IMR-90 (cell line): ENCODE results near the gene BTBD2. TPM values are rescaled to one million over a fixed set of nuclear protein-coding genes. Genes with fewer than 3 reads are reported as not detected.

Source experiments
- ATAC-seq: fragments of 200-7000 bp; cut with Tn5 transposase; 2 replicates; pipeline ENCODE4 v1.9.1; 2020; ENCODE audit warnings: low read depth, mild to moderate bottlenecking, moderate library complexity
- BruUV-seq: library from RNA; stranded (reverse); fragments of 400-500 nt; replicated peaks from 2 replicates; lab custom pipeline; 2021; lab: Mats Ljungman, UMichigan
- CTCF ChIA-PET: fragments of 300-600 bp; formaldehyde crosslinking; extraction: SDS; loops from one replicate; lab custom pipeline; 2021; ENCODE audit warnings: antibody characterized with exemption; lab: Yijun Ruan, JAX
- POLR2A ChIA-PET: fragments of 300-600 bp; sonication (Branson Sonifier 250); formaldehyde crosslinking; loops from one replicate; lab custom pipeline; 2022; ENCODE audit warnings: antibody characterized with exemption; ENCODE audit not compliant: unreplicated experiment; lab: Charles Lee
- DNase-seq: peaks from one replicate; pipeline ENCODE4 v3.0.0; 2013
- H2AFZ ChIP-seq: replicated peaks from 2 replicates; pipeline ENCODE3; 2013; ENCODE audit warnings: low read length, mild to moderate bottlenecking; ENCODE audit not compliant: poor library complexity
- H2AK5ac ChIP-seq: 2 replicates; pipeline ENCODE4 v1.6.1; 2013; ENCODE audit warnings: low read depth, low read length, inconsistent platforms
- H2AK9ac ChIP-seq: replicated peaks from 2 replicates; pipeline ENCODE3; 2013; ENCODE audit warnings: mild to moderate bottlenecking, low read depth, low read length, moderate library complexity; ENCODE audit not compliant: poor library complexity
- H2BK120ac ChIP-seq: 2 replicates; pipeline ENCODE4 v1.6.1; 2013; ENCODE audit warnings: low read depth, low read length, inconsistent platforms
- H2BK15ac ChIP-seq: 3 replicates; pipeline ENCODE4 v1.6.1; 2013; ENCODE audit warnings: low read depth, low read length, inconsistent platforms
- H2BK20ac ChIP-seq: 2 replicates; pipeline ENCODE4 v1.6.1; 2013; ENCODE audit warnings: low read depth, mild to moderate bottlenecking, inconsistent platforms, low read length, moderate library complexity
- H2BK5ac ChIP-seq: 2 replicates; pipeline ENCODE4 v1.6.1; 2013; ENCODE audit warnings: mild to moderate bottlenecking, low read depth, low read length, inconsistent platforms; ENCODE audit not compliant: poor library complexity, severe bottlenecking
- H3K14ac ChIP-seq: replicated peaks from 2 replicates; pipeline ENCODE4 v1.6.1; 2013; ENCODE audit warnings: low read depth, low read length, inconsistent platforms
- H3K18ac ChIP-seq: 2 replicates; pipeline ENCODE4 v1.6.1; 2013; ENCODE audit warnings: low read depth, low read length, control low read depth
- H3K23ac ChIP-seq: 2 replicates; pipeline ENCODE4 v1.6.1; 2013; ENCODE audit warnings: low read depth, low read length, inconsistent platforms
- H3K27ac ChIP-seq: 2 replicates; pipeline ENCODE4 v1.5.1; 2013; ENCODE audit warnings: mild to moderate bottlenecking, control low read depth, low read length; ENCODE audit not compliant: insufficient read depth
- H3K27me3 ChIP-seq: 2 replicates; pipeline ENCODE4 v1.6.1; 2013; ENCODE audit warnings: low read length; ENCODE audit not compliant: control insufficient read depth, insufficient read depth
- H3K36me3 ChIP-seq: 2 replicates; pipeline ENCODE4 v1.6.1; 2013; ENCODE audit warnings: low read length, mixed read lengths; ENCODE audit not compliant: control insufficient read depth, insufficient read depth
- H3K4ac ChIP-seq: 2 replicates; pipeline ENCODE4 v1.6.1; 2013; ENCODE audit warnings: low read depth, low read length, inconsistent platforms
- H3K4me1 ChIP-seq: 2 replicates; pipeline ENCODE4 v1.6.1; 2013; ENCODE audit warnings: low read length, mixed read lengths; ENCODE audit not compliant: control insufficient read depth, insufficient read depth
- H3K4me2 ChIP-seq: 2 replicates; pipeline ENCODE4 v1.6.1; 2013; ENCODE audit warnings: low read depth, mild to moderate bottlenecking, control low read depth, low read length, moderate library complexity
- H3K4me3 ChIP-seq: 2 replicates; pipeline ENCODE4 v1.5.1; 2013; ENCODE audit warnings: low read depth, mild to moderate bottlenecking, control low read depth, low read length, moderate library complexity; ENCODE audit not compliant: insufficient read depth
- H3K56ac ChIP-seq: 2 replicates; pipeline ENCODE4 v1.6.1; 2013; ENCODE audit warnings: low read length, inconsistent platforms; ENCODE audit not compliant: insufficient read depth; ENCODE audit errors: extremely low read depth
- H3K79me1 ChIP-seq, 2 experiments: 2 replicates each; pipeline ENCODE4 v1.6.1; 2013; ENCODE audit warnings: low read length in 2 of 2, inconsistent platforms in 1 of 2, low read depth in 1 of 2
- H3K9ac ChIP-seq: 2 replicates; pipeline ENCODE4 v1.6.1; 2013; ENCODE audit warnings: low read depth, low read length, control low read depth
- H3K9me1 ChIP-seq: 2 replicates; pipeline ENCODE4 v1.6.1; 2013; ENCODE audit warnings: low read length, inconsistent platforms; ENCODE audit not compliant: insufficient read depth
- H3K9me3 ChIP-seq: 2 replicates; pipeline ENCODE4 v1.6.1; 2013; ENCODE audit warnings: low read length; ENCODE audit not compliant: control insufficient read depth, insufficient read depth
- H4K20me1 ChIP-seq: 2 replicates; pipeline ENCODE4 v1.6.1; 2013; ENCODE audit warnings: low read length, inconsistent platforms; ENCODE audit not compliant: insufficient read depth
- H4K5ac ChIP-seq: 2 replicates; pipeline ENCODE4 v1.6.1; 2013; ENCODE audit warnings: mild to moderate bottlenecking, low read depth, low read length, control low read depth
- H4K8ac ChIP-seq, 2 experiments: 2 replicates each; pipeline ENCODE4 v1.6.1; 2013; ENCODE audit warnings: low read depth in 2 of 2, low read length in 2 of 2, control low read depth in 1 of 2, inconsistent platforms in 1 of 2
- H4K91ac ChIP-seq: 2 replicates; pipeline ENCODE4 v1.6.1; 2013; ENCODE audit warnings: low read depth, low read length, inconsistent platforms; ENCODE audit not compliant: insufficient read depth
- BHLHE40 ChIP-seq: fragments of 150-350 bp; IDR thresholded peaks from 2 replicates; pipeline ENCODE4 v1.6.1; 2016; ENCODE audit warnings: mild to moderate bottlenecking, low read depth, low read length
- CEBPB ChIP-seq: IDR thresholded peaks from 2 replicates; pipeline ENCODE4 v1.6.1; 2012; ENCODE audit warnings: low read depth, low read length, improper control_type of control experiment
- CHD1 ChIP-seq: IDR thresholded peaks from 2 replicates; pipeline ENCODE4 v1.6.1; 2012; ENCODE audit warnings: low read depth, low read length, improper control_type of control experiment
- FOS ChIP-seq: fragments of 150-350 bp; IDR thresholded peaks from 2 replicates; pipeline ENCODE4 v1.6.1; 2016; ENCODE audit warnings: low read depth, low read length
- MAFK ChIP-seq: IDR thresholded peaks from 2 replicates; pipeline ENCODE4 v1.6.1; 2012; ENCODE audit warnings: low read depth, low read length, improper control_type of control experiment
- MAZ ChIP-seq: IDR thresholded peaks from 2 replicates; pipeline ENCODE4 v1.6.1; 2012; ENCODE audit warnings: low read depth, mild to moderate bottlenecking, low read length, improper control_type of control experiment, moderate library complexity, borderline replicate concordance
- MXI1 ChIP-seq: IDR thresholded peaks from 2 replicates; pipeline ENCODE4 v1.6.1; 2012; ENCODE audit warnings: low read depth, mild to moderate bottlenecking, low read length, moderate library complexity, borderline replicate concordance
- NFE2L2 ChIP-seq: fragments of 150-350 bp; IDR thresholded peaks from 2 replicates; pipeline ENCODE4 v1.6.1; 2016; ENCODE audit warnings: low read depth, mild to moderate bottlenecking, low read length
- POLR2A ChIP-seq: IDR thresholded peaks from 2 replicates; pipeline ENCODE4 v1.6.1; 2012; ENCODE audit warnings: mild to moderate bottlenecking, low read depth, low read length
- RAD21 ChIP-seq: IDR thresholded peaks from 2 replicates; pipeline ENCODE4 v1.6.1; 2012; ENCODE audit warnings: low read length, improper control_type of control experiment
- RFX5 ChIP-seq: IDR thresholded peaks from 2 replicates; pipeline ENCODE4 v1.8.0; 2012; ENCODE audit warnings: low read depth, mild to moderate bottlenecking, low read length, moderate library complexity
- USF2 ChIP-seq: fragments of 150-350 bp; IDR thresholded peaks from 2 replicates; pipeline ENCODE4 v1.6.1; 2017; ENCODE audit warnings: mild to moderate bottlenecking, antibody characterized with exemption, low read length, low read depth
- WGBS, 2 experiments: methylation state at CpG; one replicate each; pipeline versions ENCODE4 v1.1.5 to v1.1.7; 2013; ENCODE audit warnings: missing lambda C conversion rate in 2 of 2; ENCODE audit not compliant: insufficient read length in 1 of 2; ENCODE audit errors: extremely low coverage in 2 of 2; 5-methylcytosine and 5-hydroxymethylcytosine counted together
- dilution Hi-C: fragments of 300-500 bp; cut with HindIII; formaldehyde crosslinking; loops from one replicate; pipeline ENCODE4 v1.14.3; 2018; ENCODE audit warnings: low sequenced_read_pairs; ENCODE audit not compliant: unreplicated experiment
- in situ Hi-C: fragments of 300-500 bp; cut with MboI; formaldehyde crosslinking; loops from 3 replicates; pipeline ENCODE4 v1.14.3; 2019; ENCODE audit warnings: low sequenced_read_pairs, inconsistent platforms, mixed read lengths
- intact Hi-C: fragments of 100-400 bp; cut with micrococcal nuclease; formaldehyde crosslinking; loops from 2 replicates; pipeline ENCODE4 v1.10.0; 2022
- polyA plus RNA-seq, 3 experiments: library from polyadenylated mRNA; depleted of rRNA; stranded (reverse); fragments of >200 nt; gene quantifications; 2 replicates each; pipeline ENCODE4 v1.2.3, GENCODE V29; 2012; ENCODE audit warnings: low replicate concordance in 1 of 3
- total RNA-seq: library from RNA; depleted of rRNA; stranded (reverse); fragments of >200 nt; gene quantifications from 2 replicates; pipeline ENCODE4 v1.2.3, GENCODE V29; 2012

BTBD2 gene
- total and polyA plus RNA-seq, 2 of the 4 experiments (the other 2 are of a cell fraction) = 24.4 to 65.7 TPM

- intact Hi-C loops = no loop called here
- ATAC-seq = no peak
These were observed 11.3 kb upstream of the BTBD2 start for GRCh38 chr19:2026770-2027169.

More at GRCh38 chr19:2026770-2027169, 11.3 kb upstream of the BTBD2 start:
- H2BK5ac ChIP-seq = no peak overlapping the region
- no peak overlapping the region for H2AK5ac ChIP-seq
- TF ChIP-seq RFX5 (no peak), BHLHE40 (no peak), FOS (no peak), POLR2A (no peak), MXI1 (no peak), NFE2L2 (no peak), RAD21 (no peak), USF2 (no peak), MAZ (no peak), MAFK (no peak), CEBPB (no peak), CHD1 (no peak)
- H3K27ac ChIP-seq = no peak overlapping the region
- no peaks in the 10 kb centered on the region for H3K36me3 ChIP-seq
- dilution Hi-C loops (no loop called here), in situ Hi-C loops (no loop called here)
- no peaks in the 10 kb centered on the region for H3K79me1 ChIP-seq
- DNase-seq = no peak
- no peak overlapping the region for H3K56ac ChIP-seq
- BruUV-seq = no TSS peak
- WGBS, 2 experiments = 100% methylated on average over 1 of the region's 10 CpGs; no CpG with 5 or more reads in 1 of the 2 experiments
- H3K4ac ChIP-seq = no peak overlapping the region
- H4K8ac ChIP-seq = no peak overlapping the region
- no peaks in the 10 kb centered on the region for H3K9me1 ChIP-seq
- ChIA-PET POLR2A (no interaction called here), CTCF (no interaction called here)
- no peak overlapping the region for H2AK9ac ChIP-seq
- no peak overlapping the region for H4K91ac ChIP-seq
- no peak overlapping the region for H3K18ac ChIP-seq
- no peak overlapping the region for H3K9ac ChIP-seq
- no peak overlapping the region for H3K4me3 ChIP-seq
- H3K9me3 ChIP-seq = peaks cover 3% of the 10 kb centered on the region
- no peak overlapping the region for H3K23ac ChIP-seq
- H3K4me1 ChIP-seq = peaks cover 2% of the 10 kb centered on the region
- no peak overlapping the region for H3K4me2 ChIP-seq
- H3K27me3 ChIP-seq = peaks cover 1% of the 10 kb centered on the region; the same call in 1 of the 2 replicates
- no peak overlapping the region for H2BK120ac ChIP-seq
- H3K14ac ChIP-seq = no peak overlapping the region
- H4K20me1 ChIP-seq = no peaks in the 10 kb centered on the region
- no peak overlapping the region for H2BK15ac ChIP-seq
- H4K5ac ChIP-seq = no peak overlapping the region
- H2BK20ac ChIP-seq = no peak overlapping the region
- no peak overlapping the region for H2AFZ ChIP-seq
